GM18951 (cell line): ENCODE data around the gene TMX1.

ENCODE experiments used
- POLR2A ChIP-seq: IDR thresholded peaks from 4 replicates; pipeline ENCODE4 v1.6.1; 2011; ENCODE audit warnings: mild to moderate bottlenecking; ENCODE audit not compliant: insufficient read length, insufficient read depth; ENCODE audit errors: extremely low read depth
- in situ Hi-C: fragments of 300-500 bp; cut with MboI; formaldehyde crosslinking; loops from one replicate; pipeline ENCODE4 v1.12.0; 2022; ENCODE audit warnings: low sequenced_read_pairs, mixed read lengths, inconsistent platforms; ENCODE audit not compliant: unreplicated experiment

Gene TMX1

GRCh38 chr14:51251486-51251885 lies 11.4 kb downstream of the TMX1 start:
- TF ChIP-seq POLR2A: no peak
- in situ Hi-C loops: no loop called here

DNA sequence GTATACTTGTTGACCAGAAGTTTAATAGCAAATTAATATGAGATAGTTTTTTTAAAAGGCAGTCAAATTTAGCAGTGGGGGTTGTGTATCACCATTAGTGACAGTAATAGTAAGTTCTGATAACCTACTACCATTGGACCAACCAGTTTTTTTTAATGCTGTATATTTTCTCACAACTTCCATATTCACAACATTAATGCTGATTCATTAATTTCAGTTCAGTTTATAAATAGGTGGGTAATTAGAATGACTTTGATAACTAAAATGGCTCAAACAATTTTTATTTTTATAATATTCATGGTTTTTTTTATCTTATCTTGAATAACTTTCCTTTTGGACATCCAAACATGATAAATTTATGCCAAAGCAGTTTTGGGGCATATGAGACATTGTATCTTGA lies 13.8 kb downstream of the TMX1 start:
- in situ Hi-C loops: no loop called here
- TF ChIP-seq POLR2A: no peak

DNA sequence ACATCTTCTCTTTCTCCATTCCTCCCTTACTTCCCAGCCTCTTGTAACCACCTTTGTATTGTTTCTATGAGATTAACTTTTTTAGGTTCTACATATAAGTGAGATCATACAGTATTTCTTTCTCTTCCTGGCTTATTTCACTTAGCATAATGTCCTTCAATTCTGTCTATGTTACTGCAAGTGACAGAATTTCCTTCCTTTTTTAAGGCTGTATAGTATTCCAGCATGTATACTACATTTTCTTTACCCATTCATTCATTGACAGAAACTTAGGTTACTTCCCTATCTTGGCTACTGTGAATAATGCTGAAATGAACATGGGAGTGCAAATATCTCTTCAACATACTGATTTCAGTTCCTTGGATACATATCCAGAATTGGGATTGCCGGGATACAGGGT lies 18.2 kb downstream of the TMX1 start:
- in situ Hi-C loops: no loop called here

GRCh38 chr14:51258788-51259187 lies 18.7 kb downstream of the TMX1 start:
- TF ChIP-seq POLR2A: no peak
- in situ Hi-C loops: no loop called here

More for the DNA sequence above, 18.2 kb downstream of the TMX1 start:
- no peak for TF ChIP-seq POLR2A

DNA sequence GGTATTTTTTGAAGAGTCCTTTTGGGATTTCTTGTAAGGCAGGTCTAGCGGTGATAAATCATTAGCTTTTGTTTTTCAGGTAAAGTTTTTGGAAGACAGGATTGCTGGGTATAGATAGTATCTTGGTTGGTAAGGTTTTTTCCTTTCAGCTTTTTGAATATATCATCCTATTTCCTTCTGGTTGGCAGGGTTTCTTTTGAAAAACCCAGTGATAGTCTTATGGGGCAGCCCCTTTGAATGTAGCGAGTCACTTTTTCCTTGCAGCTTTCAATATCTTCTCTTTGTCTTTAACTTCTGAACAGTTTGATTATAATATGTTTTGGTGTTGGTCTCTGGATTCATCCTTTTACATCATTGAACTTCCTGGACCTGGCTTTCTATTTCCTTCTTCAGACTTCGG lies 20.2 kb downstream of the TMX1 start:
- in situ Hi-C loops: no loop called here
- TF ChIP-seq POLR2A: no peak

- TF ChIP-seq POLR2A: no peak
- in situ Hi-C loops: no loop called here
Observed at GRCh38 chr14:51261151-51261550, 21.1 kb downstream of the TMX1 start.

DNA sequence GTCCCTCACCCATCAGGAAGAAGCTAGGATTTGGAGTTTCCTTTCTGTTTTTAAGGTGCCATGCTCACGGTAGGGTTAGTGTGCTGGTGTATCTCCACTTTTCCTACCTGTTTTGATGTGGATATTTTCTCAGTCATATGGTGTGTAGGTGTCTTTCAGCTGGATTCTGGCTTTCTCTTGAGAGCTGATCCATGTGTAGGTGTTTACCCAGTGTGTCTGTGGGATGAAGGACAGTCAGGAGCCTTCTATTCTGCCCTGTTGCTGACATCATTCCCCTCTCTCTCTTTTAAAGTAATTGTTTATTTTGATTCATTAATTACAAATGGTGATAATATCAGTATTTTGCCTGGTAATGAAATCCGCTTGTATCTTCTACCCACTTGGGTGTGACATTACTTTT lies 22.8 kb downstream of the TMX1 start:
- no peak for TF ChIP-seq POLR2A
- in situ Hi-C loops: no loop called here

GRCh38 chr14:51269634-51270033 lies 29.6 kb downstream of the TMX1 start:
- in situ Hi-C loops: no loop called here
- no peak for TF ChIP-seq POLR2A

DNA sequence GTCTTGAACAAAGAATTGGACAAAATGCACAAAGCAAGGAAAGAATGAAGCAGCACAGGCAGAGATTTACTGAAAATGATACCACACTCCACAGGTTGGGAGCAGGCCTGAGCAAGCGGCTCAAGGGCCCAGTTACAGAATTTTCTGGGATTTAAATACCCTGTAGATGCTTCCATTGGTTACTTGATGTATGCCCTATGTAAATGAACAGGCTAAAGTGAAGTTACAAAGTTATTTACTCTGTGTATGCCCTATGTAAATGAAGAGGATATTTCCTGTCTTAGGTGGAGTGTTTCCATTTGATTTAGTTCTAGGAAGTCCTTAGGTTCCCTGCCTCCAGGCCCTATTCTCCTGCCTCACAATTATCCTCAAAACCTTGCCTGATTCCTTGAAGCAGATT lies 36.6 kb downstream of the TMX1 start:
- no peak for TF ChIP-seq POLR2A
- in situ Hi-C loops: no loop called here

DNA sequence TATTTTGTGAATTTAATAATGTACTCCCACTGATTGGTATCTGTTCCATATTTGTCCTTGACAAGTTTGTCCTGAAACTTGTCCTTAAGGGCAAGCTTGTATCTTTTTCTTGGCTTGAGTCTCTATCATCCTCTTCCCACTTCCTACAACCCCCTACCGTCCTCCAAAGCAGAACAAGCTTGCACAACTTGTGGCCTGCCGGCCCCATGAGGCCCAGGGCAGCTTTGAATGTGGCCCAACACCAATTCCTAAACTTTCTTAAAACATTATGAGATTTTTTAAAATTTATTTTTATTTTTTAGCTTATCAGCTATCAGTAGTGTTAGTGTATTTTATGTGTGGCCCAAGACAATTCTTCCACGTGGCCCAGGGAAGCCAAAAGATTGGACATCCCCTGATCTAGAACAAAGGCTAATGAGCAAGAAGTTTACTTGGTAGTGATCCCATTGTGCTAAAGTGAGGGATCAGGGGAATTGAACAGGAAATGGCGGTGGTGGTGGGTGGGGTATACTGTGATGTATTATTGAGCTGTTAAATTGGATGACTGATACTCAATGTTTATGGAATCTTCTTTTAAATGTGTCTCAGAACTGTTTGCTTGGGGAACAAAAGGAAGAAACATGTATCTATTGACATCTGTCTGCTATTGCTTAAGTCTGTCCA lies 37.8 kb downstream of the TMX1 start:
- in situ Hi-C loops: no loop called here
- TF ChIP-seq POLR2A: no peak

DNA sequence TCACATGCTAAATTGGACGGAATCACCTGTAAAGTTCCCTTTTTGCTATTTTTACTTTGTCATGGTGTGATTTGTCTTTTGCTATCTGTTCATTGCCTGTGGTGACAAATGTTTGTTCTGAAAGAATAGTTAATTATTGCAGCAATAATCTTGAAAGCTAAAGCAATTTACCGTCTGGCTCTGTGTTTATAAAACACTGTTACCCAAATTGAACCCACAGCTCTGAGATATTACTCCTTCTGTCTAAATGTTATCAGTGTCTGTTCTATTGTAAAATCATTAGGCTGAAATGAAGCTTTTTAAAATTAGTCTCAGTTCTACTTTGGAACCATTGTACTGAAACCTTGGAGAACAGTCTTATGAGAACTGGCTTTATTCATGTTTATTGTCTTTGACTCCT lies 42.5 kb downstream of the TMX1 start:
- in situ Hi-C loops: loop anchor here (10.0 kb wide), 1 partner anchor 492 kb away; no protein-coding TSS in a partner anchor
- TF ChIP-seq POLR2A: no peak

GRCh38 chr14:51283402-51284085 lies 43.5 kb downstream of the TMX1 start:
- in situ Hi-C loops: loop anchor here (10.0 kb wide), 1 partner anchor 491 kb away; no protein-coding TSS in a partner anchor

GRCh38 chr14:51284241-51284640 lies 44.2 kb downstream of the TMX1 start:
- no peak for TF ChIP-seq POLR2A

More at GRCh38 chr14:51283402-51284085, 43.5 kb downstream of the TMX1 start:
- no peak for TF ChIP-seq POLR2A

GRCh38 chr14:51285120-51285519 lies 45.1 kb downstream of the TMX1 start:
- in situ Hi-C loops: loop anchor here (10.0 kb wide), 1 partner anchor 490 kb away; no protein-coding TSS in a partner anchor

More at GRCh38 chr14:51284241-51284640, 44.2 kb downstream of the TMX1 start:
- in situ Hi-C loops: loop anchor here (10.0 kb wide), 1 partner anchor 491 kb away; no protein-coding TSS in a partner anchor

More at GRCh38 chr14:51285120-51285519, 45.1 kb downstream of the TMX1 start:
- no peak for TF ChIP-seq POLR2A
